ENCODE measurements around the gene STAM.

DNA sequence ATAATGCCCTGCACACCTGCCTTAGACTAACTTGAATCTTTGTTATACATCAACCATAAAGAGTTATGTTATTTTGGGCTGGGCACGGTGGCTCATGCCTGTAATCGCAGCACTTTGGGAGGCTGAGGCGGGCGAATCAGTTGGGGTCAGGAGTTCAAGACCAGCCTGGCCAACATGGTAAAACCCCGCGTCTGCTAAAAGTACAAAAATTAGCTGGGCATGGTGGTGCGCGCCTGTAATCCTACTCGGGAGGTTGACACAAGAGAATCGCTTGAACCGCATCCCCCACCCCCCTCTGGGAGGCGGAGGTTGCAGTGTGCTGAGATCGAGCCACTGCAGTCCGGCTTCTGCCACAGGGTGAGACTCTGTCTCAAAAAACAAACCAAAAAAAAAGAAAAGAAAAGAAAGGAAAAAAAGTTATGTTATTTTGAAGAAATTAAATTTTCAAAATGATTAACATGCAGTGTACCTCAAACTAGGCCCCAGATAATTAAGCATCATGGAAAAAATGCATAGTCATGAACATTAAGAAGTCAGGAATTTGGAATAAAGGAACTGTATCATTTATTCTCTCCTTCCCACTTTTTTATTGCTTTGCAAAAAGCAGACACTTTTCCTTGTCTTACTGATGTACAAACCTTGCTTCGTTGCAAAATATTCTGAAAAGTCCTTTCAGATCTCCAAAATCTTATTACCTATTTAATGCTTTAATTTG is 43.3 kb downstream of the STAM start:
- TF ChIP-seq CTCF (IDR thresholded peaks at IDR 0.05; ENCODE audit: low read depth, low read length) (no peak), EZH2phosphoT487 (IDR thresholded peaks at IDR 0.05; ENCODE audit: low read depth) (no peak)

All from OCI-LY3 (cell line).